ENCODE measurements around the gene LCE1F. TPM values are rescaled to one million over a fixed set of nuclear protein-coding genes. Genes with fewer than 3 reads are reported as not detected.

The LCE1F gene
- total and polyA plus RNA-seq, 4 donors, result not detected

GRCh38 chr1:152786077-152786476 lies 11.1 kb downstream of the LCE1F start, which contains the start of gene LCE1E:
LCE1E (plus strand) TSS chr1:152786257; CDS start chr1:152787300, 1,043 bp downstream.
- TF ChIP-seq CTCF (IDR thresholded peaks at IDR 0.05; ENCODE audit: control extremely low read depth, extremely low read depth), result no peak
- ATAC-seq (ENCODE audit: insufficient read depth, low FRiP score), result no peak
- 28 to 37% methylated on average over 2 of the region's 2 CpGs for WGBS, 2 donors
- Histone ChIP-seq H3K4me1 (ENCODE audit: control insufficient read depth in 5 of 5, insufficient read depth in 5 of 5, low read length in 5 of 5) (peaks cover 0 to 2% (median 0%) of the 10 kb centered on the region in 5 donors), H3K36me3 (ENCODE audit: control insufficient read depth in 4 of 4, insufficient read depth in 4 of 4, low read length in 4 of 4) (no peaks in the 10 kb centered on the region), H3K27ac (ENCODE audit: low read depth in 1 of 2, low read length in 1 of 2) (no peak within 1 kb of the TSS), H3K9me3 (ENCODE audit: control insufficient read depth in 4 of 4, insufficient read depth in 3 of 4, low read length in 3 of 4) (no peaks in the 10 kb centered on the region), H3K9ac (ENCODE audit: insufficient read depth in 1 of 2, low read length in 2 of 2) (no peak within 1 kb of the TSS), H3K4me3 (no peak within 1 kb of the TSS), H3K27me3 (ENCODE audit: control insufficient read depth in 3 of 3, insufficient read depth in 3 of 3, low read length in 2 of 3) (peaks cover 0 to 3% (median 2%) of the 10 kb centered on the region in 3 donors)
- no peak for DNase-seq

GRCh38 chr1:152795686-152796085 lies 20.7 kb downstream of the LCE1F start:
- Histone ChIP-seq H3K4me1 (ENCODE audit: control insufficient read depth in 5 of 5, insufficient read depth in 5 of 5, low read length in 5 of 5) (no peaks in the 10 kb centered on the region), H3K4me3 (no peak overlapping the region), H3K9ac (ENCODE audit: insufficient read depth in 1 of 2, low read length in 2 of 2) (no peak overlapping the region), H3K27ac (ENCODE audit: low read depth in 1 of 2, low read length in 1 of 2) (no peak overlapping the region), H3K27me3 (ENCODE audit: control insufficient read depth in 3 of 3, insufficient read depth in 3 of 3, low read length in 2 of 3) (no peaks in the 10 kb centered on the region), H3K9me3 (ENCODE audit: control insufficient read depth in 4 of 4, insufficient read depth in 3 of 4, low read length in 3 of 4) (no peaks in the 10 kb centered on the region), H3K36me3 (ENCODE audit: control insufficient read depth in 4 of 4, insufficient read depth in 4 of 4, low read length in 4 of 4) (no peaks in the 10 kb centered on the region)
- 63 to 67% methylated on average over 4 of the region's 4 CpGs for WGBS, 2 donors
- no peak for DNase-seq
- no peak for ATAC-seq (ENCODE audit: insufficient read depth, low FRiP score)
- TF ChIP-seq CTCF (IDR thresholded peaks at IDR 0.05; ENCODE audit: control extremely low read depth, extremely low read depth), result no peak

GRCh38 chr1:152796421-152796820 lies 21.5 kb downstream of the LCE1F start, which contains the start of gene LCE1D:
LCE1D (plus strand) TSS chr1:152796721; CDS start chr1:152797795, 1,074 bp downstream.
- H3K36me3 ChIP-seq (ENCODE audit: control insufficient read depth in 4 of 4, insufficient read depth in 4 of 4, low read length in 4 of 4), result no peaks in the 10 kb centered on the region
- no peak within 1 kb of the TSS for H3K9ac ChIP-seq (ENCODE audit: insufficient read depth in 1 of 2, low read length in 2 of 2)
- no peaks in the 10 kb centered on the region for H3K4me1 ChIP-seq (ENCODE audit: control insufficient read depth in 5 of 5, insufficient read depth in 5 of 5, low read length in 5 of 5)
- H3K9me3 ChIP-seq (ENCODE audit: control insufficient read depth in 4 of 4, insufficient read depth in 3 of 4, low read length in 3 of 4), result no peaks in the 10 kb centered on the region
- no peak within 1 kb of the TSS for H3K4me3 ChIP-seq
- H3K27ac ChIP-seq (ENCODE audit: low read depth in 1 of 2, low read length in 1 of 2), result no peak within 1 kb of the TSS
- ATAC-seq (ENCODE audit: insufficient read depth, low FRiP score) (no peak), DNase-seq (no peak)
- no peaks in the 10 kb centered on the region for H3K27me3 ChIP-seq (ENCODE audit: control insufficient read depth in 3 of 3, insufficient read depth in 3 of 3, low read length in 2 of 3)
- 44 to 75% methylated on average over 2 to 3 of the region's 3 CpGs for WGBS, 2 donors
- no peak for TF ChIP-seq CTCF (IDR thresholded peaks at IDR 0.05; ENCODE audit: control extremely low read depth, extremely low read depth)

GRCh38 chr1:152801333-152801732 lies 26.4 kb downstream of the LCE1F start:
- TF ChIP-seq CTCF (IDR thresholded peaks at IDR 0.05; ENCODE audit: control extremely low read depth, extremely low read depth), result no peak
- Histone ChIP-seq H3K36me3 (ENCODE audit: control insufficient read depth in 4 of 4, insufficient read depth in 4 of 4, low read length in 4 of 4) (no peaks in the 10 kb centered on the region), H3K9me3 (ENCODE audit: control insufficient read depth in 4 of 4, insufficient read depth in 3 of 4, low read length in 3 of 4) (no peaks in the 10 kb centered on the region), H3K4me3 (no peak overlapping the region), H3K27me3 (ENCODE audit: control insufficient read depth in 3 of 3, insufficient read depth in 3 of 3, low read length in 2 of 3) (no peaks in the 10 kb centered on the region), H3K27ac (ENCODE audit: low read depth in 1 of 2, low read length in 1 of 2) (no peak overlapping the region), H3K4me1 (ENCODE audit: control insufficient read depth in 5 of 5, insufficient read depth in 5 of 5, low read length in 5 of 5) (no peaks in the 10 kb centered on the region), H3K9ac (ENCODE audit: insufficient read depth in 1 of 2, low read length in 2 of 2) (no peak overlapping the region)
- WGBS, 2 donors, result 39 to 52% methylated on average over 1 of the region's 1 CpG
- ATAC-seq (ENCODE audit: insufficient read depth, low FRiP score), result no peak
- DNase-seq, result no peak

Data from lung (tissue), 12 donors.